ENCODE measurements around the gene COL6A1.

The COL6A1 gene

DNA sequence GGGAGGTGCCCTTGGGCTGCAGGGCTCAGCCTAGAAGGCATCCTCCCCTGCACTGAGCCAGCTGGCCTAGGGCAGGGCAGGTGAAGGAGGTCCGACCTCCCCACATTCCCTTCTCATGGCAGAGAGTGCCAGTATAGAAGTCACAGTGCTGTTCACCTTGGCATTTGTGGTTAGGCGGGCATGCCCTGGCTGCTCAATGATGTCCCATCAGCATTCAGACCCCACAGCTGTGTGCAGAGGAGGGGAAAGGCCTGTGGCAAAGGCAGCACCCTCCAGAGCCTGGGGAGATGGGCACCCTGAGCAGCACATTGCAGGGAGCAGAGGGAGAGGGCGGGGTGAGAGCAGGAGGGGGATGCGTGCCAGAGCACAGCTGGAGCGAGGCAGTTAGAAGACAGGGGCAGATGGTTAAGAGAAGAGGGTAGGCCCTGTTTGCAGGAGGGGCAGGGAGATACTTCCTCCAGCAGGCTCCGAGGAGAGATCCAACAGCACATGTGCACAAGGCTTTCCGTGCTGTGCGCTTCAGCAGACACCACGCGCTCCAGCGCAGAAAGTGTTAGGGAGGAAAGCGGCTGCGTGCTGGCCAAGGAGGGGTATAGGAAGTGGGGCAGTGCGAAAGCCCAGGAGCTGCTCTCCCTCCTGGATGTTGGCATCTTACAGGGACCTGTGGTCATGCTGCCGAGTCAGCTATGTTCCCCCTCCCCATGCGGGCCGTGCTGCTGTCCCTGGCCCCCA is 43.7 kb upstream of the COL6A1 start:
- H3K27ac ChIP-seq: no peak overlapping the region
- DNase-seq: no peak
- no peak overlapping the region for H3K4me3 ChIP-seq (ENCODE audit: low read depth, low read length)
- H3K27me3 ChIP-seq (replicated peaks): no peaks in the 10 kb centered on the region
- TF ChIP-seq CTCF (IDR thresholded peaks at IDR 0.05; ENCODE audit: low read depth, low read length, missing control alignments): no peak
- H3K36me3 ChIP-seq (replicated peaks): no peaks in the 10 kb centered on the region
- in situ Hi-C loops (cut with HindIII; ENCODE audit: low pct_ligation_motif_present, low sequenced_read_pairs): no loop called here

DNA sequence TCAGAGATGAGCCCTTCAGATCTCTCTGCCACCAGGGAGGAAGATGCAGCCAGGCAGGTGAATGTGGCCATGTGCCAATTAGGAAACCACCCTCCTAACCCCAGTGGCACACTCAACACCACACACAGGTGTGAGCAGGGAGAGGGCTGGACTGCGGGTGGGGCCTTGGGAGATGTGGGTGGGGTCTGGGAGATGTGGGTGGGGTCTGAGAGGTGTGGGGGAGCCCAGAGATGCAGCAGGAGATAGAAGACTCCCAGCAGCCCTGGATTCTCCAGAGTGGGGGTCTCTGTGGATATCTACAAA is 43.2 kb upstream of the COL6A1 start:
- TF ChIP-seq CTCF (IDR thresholded peaks at IDR 0.05; ENCODE audit: low read depth, low read length, missing control alignments): no peak
- Histone ChIP-seq H3K27ac (no peak overlapping the region), H3K4me3 (ENCODE audit: low read depth, low read length) (no peak overlapping the region), H3K36me3 (replicated peaks) (no peaks in the 10 kb centered on the region), H3K27me3 (replicated peaks) (no peaks in the 10 kb centered on the region)
- DNase-seq: no peak
- in situ Hi-C loops (cut with HindIII; ENCODE audit: low pct_ligation_motif_present, low sequenced_read_pairs): no loop called here

DNA sequence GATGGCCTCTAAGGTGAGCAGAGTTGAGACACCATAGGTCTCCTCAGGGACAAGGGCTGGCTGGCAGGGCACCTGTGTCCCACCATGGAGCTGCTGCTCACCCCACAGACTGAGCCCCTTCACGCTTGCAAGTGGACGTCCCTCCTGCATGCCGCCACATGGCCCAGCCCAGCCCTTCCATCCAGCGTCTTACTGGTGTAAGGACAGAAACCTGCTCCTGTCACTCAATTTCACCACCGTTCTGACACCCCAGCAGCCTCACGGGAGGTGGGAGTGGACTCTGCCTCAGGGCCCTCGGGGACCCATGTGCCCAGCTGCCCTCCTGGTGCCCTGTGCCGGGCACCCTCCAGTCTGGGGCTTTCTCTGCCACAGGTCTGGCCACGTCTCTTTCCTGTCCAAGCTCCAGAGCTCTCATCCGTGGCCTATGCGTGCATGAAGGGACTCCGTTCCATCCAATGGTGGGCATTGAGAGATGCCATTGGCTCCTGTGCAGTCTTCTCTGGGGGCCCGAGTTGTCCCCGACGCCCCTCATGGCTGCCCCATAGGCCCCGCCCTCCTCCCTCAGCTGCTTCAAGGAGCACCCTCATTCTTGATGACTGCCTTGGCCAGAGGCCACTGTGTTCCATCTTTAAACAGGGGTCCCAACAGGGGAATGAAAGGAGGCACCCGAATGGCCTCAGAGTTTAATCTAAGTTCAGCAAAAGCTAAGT is 42.6 kb upstream of the COL6A1 start:
- no peak for DNase-seq
- no peak for TF ChIP-seq CTCF (IDR thresholded peaks at IDR 0.05; ENCODE audit: low read depth, low read length, missing control alignments)
- in situ Hi-C loops (cut with HindIII; ENCODE audit: low pct_ligation_motif_present, low sequenced_read_pairs): no loop called here
- Histone ChIP-seq H3K27me3 (replicated peaks) (no peaks in the 10 kb centered on the region), H3K4me3 (ENCODE audit: low read depth, low read length) (no peak overlapping the region), H3K36me3 (replicated peaks) (no peaks in the 10 kb centered on the region), H3K27ac (no peak overlapping the region)

- Histone ChIP-seq H3K27ac (no peak overlapping the region), H3K27me3 (replicated peaks) (no peaks in the 10 kb centered on the region), H3K4me3 (ENCODE audit: low read depth, low read length) (no peak overlapping the region), H3K36me3 (replicated peaks) (no peaks in the 10 kb centered on the region)
- in situ Hi-C loops (cut with HindIII; ENCODE audit: low pct_ligation_motif_present, low sequenced_read_pairs): no loop called here
- no peak for DNase-seq
- TF ChIP-seq CTCF (IDR thresholded peaks at IDR 0.05; ENCODE audit: low read depth, low read length, missing control alignments): no peak
Measured at GRCh38 chr21:45939521-45940045, 42.0 kb upstream of the COL6A1 start.

GRCh38 chr21:45940091-45940490 is 41.5 kb upstream of the COL6A1 start:
- Histone ChIP-seq H3K27ac (no peak overlapping the region), H3K36me3 (replicated peaks) (no peaks in the 10 kb centered on the region), H3K4me3 (ENCODE audit: low read depth, low read length) (no peak overlapping the region), H3K27me3 (replicated peaks) (no peaks in the 10 kb centered on the region)
- DNase-seq: no peak
- TF ChIP-seq CTCF (IDR thresholded peaks at IDR 0.05; ENCODE audit: low read depth, low read length, missing control alignments): no peak
- in situ Hi-C loops (cut with HindIII; ENCODE audit: low pct_ligation_motif_present, low sequenced_read_pairs): no loop called here

Data from brain microvascular endothelial cell (primary cell).